Kidney epithelial cell (primary cell): ENCODE data around the gene SLC25A12. TPM values are rescaled to one million over a fixed set of nuclear protein-coding genes. Genes with fewer than 3 reads are reported as not detected.
"Not testable (repeated sequence)": the region's sequence is repeated elsewhere in the genome, so short reads cannot be mapped to it uniquely, and the experiment has no call there.

Experiments used
- DNase-seq: peaks from one replicate; pipeline ENCODE4 v3.0.0-alpha.2; 2010; ENCODE audit warnings: low read depth
- H3K27me3 ChIP-seq: 2 replicates; pipeline ENCODE4 v1.6.0; 2011; ENCODE audit warnings: low read length; ENCODE audit not compliant: control insufficient read depth, insufficient read depth
- H3K36me3 ChIP-seq: 2 replicates; pipeline ENCODE4 v1.5.1; 2011; ENCODE audit warnings: low read length; ENCODE audit not compliant: control insufficient read depth, insufficient read depth
- H3K4me3 ChIP-seq: 2 replicates; pipeline ENCODE4 v1.5.1; 2011; ENCODE audit warnings: low read depth, mild to moderate bottlenecking, control low read depth, low read length
- total RNA-seq: library from RNA; depleted of rRNA; stranded (reverse); fragments of >200 nt; gene quantifications from 2 replicates; pipeline ENCODE4 v1.2.3, GENCODE V29; 2015
- TF ChIP-seq, protein P1 (sequence below): IDR thresholded peaks from 2 replicates; pipeline ENCODE4 v1.5.1; 2011; ENCODE audit warnings: mild to moderate bottlenecking, moderate library complexity, low read length, control low read depth, inconsistent platforms; ENCODE audit not compliant: insufficient read depth, poor library complexity, severe bottlenecking

SLC25A12 gene
- total RNA-seq, 1 donor from 2014 or later = 9.1 TPM

DNA sequence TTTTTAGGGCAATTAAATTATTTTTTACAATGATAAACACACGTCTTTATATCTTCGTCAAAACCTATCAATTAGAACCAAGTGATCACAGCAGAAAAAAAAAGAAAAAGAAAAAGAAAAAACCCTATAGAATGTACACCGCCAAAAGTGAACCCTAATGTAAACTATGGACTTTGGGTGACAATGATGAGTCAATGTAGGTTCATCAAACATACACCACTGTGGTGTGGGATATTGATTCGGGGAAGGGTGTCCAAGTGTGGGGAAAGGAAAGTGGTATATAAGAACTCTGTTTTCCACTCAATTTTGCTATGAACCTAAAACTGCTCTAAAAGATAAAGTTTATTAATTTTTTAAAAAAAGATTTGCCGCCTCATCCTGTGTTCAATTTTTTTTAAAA is 121.7 kb downstream of the SLC25A12 start:
- H3K36me3 ChIP-seq = no peaks in the 10 kb centered on the region
- H3K27me3 ChIP-seq = no peaks in the 10 kb centered on the region
- TF ChIP-seq, protein P1, sequence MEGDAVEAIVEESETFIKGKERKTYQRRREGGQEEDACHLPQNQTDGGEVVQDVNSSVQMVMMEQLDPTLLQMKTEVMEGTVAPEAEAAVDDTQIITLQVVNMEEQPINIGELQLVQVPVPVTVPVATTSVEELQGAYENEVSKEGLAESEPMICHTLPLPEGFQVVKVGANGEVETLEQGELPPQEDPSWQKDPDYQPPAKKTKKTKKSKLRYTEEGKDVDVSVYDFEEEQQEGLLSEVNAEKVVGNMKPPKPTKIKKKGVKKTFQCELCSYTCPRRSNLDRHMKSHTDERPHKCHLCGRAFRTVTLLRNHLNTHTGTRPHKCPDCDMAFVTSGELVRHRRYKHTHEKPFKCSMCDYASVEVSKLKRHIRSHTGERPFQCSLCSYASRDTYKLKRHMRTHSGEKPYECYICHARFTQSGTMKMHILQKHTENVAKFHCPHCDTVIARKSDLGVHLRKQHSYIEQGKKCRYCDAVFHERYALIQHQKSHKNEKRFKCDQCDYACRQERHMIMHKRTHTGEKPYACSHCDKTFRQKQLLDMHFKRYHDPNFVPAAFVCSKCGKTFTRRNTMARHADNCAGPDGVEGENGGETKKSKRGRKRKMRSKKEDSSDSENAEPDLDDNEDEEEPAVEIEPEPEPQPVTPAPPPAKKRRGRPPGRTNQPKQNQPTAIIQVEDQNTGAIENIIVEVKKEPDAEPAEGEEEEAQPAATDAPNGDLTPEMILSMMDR = no peak
- no peak overlapping the region for H3K4me3 ChIP-seq
- DNase-seq = no peak

GRCh38 chr2:171771463-171771862 is 122.6 kb downstream of the SLC25A12 start:
- Histone ChIP-seq H3K4me3 (no peak overlapping the region), H3K36me3 (no peaks in the 10 kb centered on the region), H3K27me3 (no peaks in the 10 kb centered on the region)
- DNase-seq = no peak
- TF ChIP-seq, protein P1 = no peak

DNA sequence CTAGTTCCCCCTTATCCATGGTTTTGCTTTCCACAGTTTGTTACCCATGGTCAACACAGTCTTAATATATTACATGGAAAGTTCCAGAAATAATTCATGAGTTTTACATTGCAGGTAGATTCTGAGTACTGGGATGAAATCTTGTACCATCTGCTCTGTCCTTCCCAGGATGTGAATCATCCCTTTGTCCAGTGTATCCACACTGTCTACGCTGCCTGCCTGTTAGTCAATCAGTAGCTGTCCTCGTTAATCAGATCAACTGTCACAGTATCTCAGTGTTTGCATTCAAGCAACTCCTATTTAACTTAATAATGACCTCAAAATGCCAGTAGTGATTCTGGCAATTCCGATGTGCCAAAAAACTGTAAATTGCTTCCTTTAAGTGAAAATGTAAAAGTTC is 130.4 kb downstream of the SLC25A12 start:
- TF ChIP-seq, protein P1 = no peak
- DNase-seq = no peak
- no peaks in the 10 kb centered on the region for H3K27me3 ChIP-seq
- H3K4me3 ChIP-seq = no peak overlapping the region
- no peaks in the 10 kb centered on the region for H3K36me3 ChIP-seq

- TF ChIP-seq, protein P1 = no peak
- Histone ChIP-seq H3K4me3 (no peak overlapping the region), H3K27me3 (no peaks in the 10 kb centered on the region), H3K36me3 (no peaks in the 10 kb centered on the region)
- no peak for DNase-seq
Measured at GRCh38 chr2:171762879-171763573, 131.0 kb downstream of the SLC25A12 start.

DNA sequence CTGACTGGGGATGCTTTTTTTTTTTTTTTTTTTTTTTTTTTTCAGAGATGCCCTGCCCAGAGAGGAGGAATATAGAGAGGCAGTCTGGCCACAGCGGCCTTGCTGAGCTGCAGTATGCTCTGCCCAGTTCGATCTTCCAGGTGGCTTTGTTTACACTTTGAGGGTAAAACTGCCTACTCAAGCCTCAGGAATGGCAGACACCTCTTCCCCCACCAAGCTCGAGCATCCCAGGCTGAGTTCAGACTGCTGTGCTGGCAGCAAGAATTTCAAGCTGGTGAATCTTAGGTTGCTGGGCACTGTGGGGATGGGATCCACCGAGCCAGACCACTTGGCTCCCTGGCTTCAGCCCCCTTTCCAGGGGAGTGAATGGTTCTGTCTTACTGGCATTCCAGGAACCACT is 132.9 kb downstream of the SLC25A12 start:
- peak; percentile 64 for DNase-seq
- not testable (repeated sequence) for H3K36me3 ChIP-seq

GRCh38 chr2:171758762-171759161 is 135.3 kb downstream of the SLC25A12 start:
- H3K36me3 ChIP-seq, DNase-seq, H3K27me3 ChIP-seq, H3K4me3 ChIP-seq: not testable (repeated sequence)

More for the DNA sequence above, 132.9 kb downstream of the SLC25A12 start:
- H3K4me3 ChIP-seq, H3K27me3 ChIP-seq: not testable (repeated sequence)
